ENCODE measurements around the gene PRKX.
"Not testable (repeated sequence)": the region's sequence is repeated elsewhere in the genome, so short reads cannot be mapped to it uniquely, and the experiment has no call there.

- TF ChIP-seq EP300, CTCF (IDR thresholded peaks at IDR 0.05): not testable (repeated sequence)
Measured at GRCh38 chrX:3734456-3734855, 21.0 kb upstream of the PRKX start.

Measured in ovary (tissue), 3 donors.